HCT116 (cell line): ENCODE data around the gene TRPT1. TPM values are rescaled to one million over a fixed set of nuclear protein-coding genes. Genes with fewer than 3 reads are reported as not detected.

Source experiments
- ATAC-seq: fragments of 200-7000 bp; cut with Tn5 transposase; 2 replicates; pipeline ENCODE4 v1.9.1; 2020; ENCODE audit warnings: mild to moderate bottlenecking, moderate library complexity
- BruUV-seq: library from RNA; stranded (reverse); fragments of 400-500 nt; replicated peaks from 2 replicates; lab custom pipeline; 2021; lab: Mats Ljungman, UMichigan
- CTCF ChIA-PET: fragments of 300-600 bp; sonication (Branson Sonifier 250); formaldehyde crosslinking; loops from one replicate; lab custom pipeline; 2021; ENCODE audit warnings: antibody characterized with exemption; lab: Charles Lee
- POLR2A ChIA-PET: fragments of 300-600, 350-600 bp; sonication (Branson Sonifier 250); formaldehyde crosslinking; loops from one replicate; lab custom pipeline; 2021; ENCODE audit warnings: antibody characterized with exemption; lab: Charles Lee
- RAD21 ChIA-PET, 2 experiments: fragments of 300-600 bp; sonication (Branson Sonifier 250); formaldehyde crosslinking; loops; one replicate each; lab custom pipeline; 2023; ENCODE audit warnings: low total read pairs in 2 of 2; ENCODE audit not compliant: uncharacterized antibody in 2 of 2, unreplicated experiment in 2 of 2, low non-redundant PET in 1 of 2; lab: Charles Lee
- DNase-seq: peaks from one replicate; pipeline ENCODE4 v3.0.0-alpha.2; 2010; ENCODE audit warnings: low read depth, low spot score
- H2AFZ ChIP-seq: fragments of 200-600 bp; shearing (Covaris generic), sonication (generic); 2 replicates; pipeline ENCODE4 v1.6.1; 2017; ENCODE audit warnings: low read depth, mixed run types, mixed read lengths, antibody characterized with exemption, low read length; ENCODE audit not compliant: poor library complexity, severe bottlenecking
- H3K27ac ChIP-seq: 2 replicates; pipeline ENCODE4 v1.5.1; 2012; ENCODE audit warnings: low read depth, low read length
- H3K27me3 ChIP-seq: fragments of 200-600 bp; sonication (generic); 2 replicates; pipeline ENCODE4 v1.6.1; 2016; ENCODE audit warnings: mixed run types, low read length, mixed read lengths; ENCODE audit not compliant: insufficient read depth
- H3K36me3 ChIP-seq, 2 experiments: fragments of 200-500 bp in 1 of 2; fragments of 200-600 bp in 1 of 2; sonication (Bioruptor generic) in 1 of 2; sonication (generic) in 1 of 2; 2 replicates each; pipeline versions ENCODE4 v1.5.1 to v1.6.1; 2014 to 2016; ENCODE audit warnings: low read length in 2 of 2, inconsistent platforms in 1 of 2, mixed read lengths in 1 of 2, mixed run types in 1 of 2; ENCODE audit not compliant: insufficient read depth in 2 of 2, control insufficient read depth in 1 of 2
- H3K4me1 ChIP-seq, 2 experiments: fragments of 200-600 bp in 1 of 2; sonication (generic) in 1 of 2; 2 replicates each; pipeline versions ENCODE4 v1.5.1 to v1.6.1; 2012 to 2017; ENCODE audit warnings: low read length in 2 of 2, inconsistent platforms in 1 of 2, mild to moderate bottlenecking in 1 of 2, mixed read lengths in 1 of 2, mixed run types in 1 of 2, moderate library complexity in 1 of 2; ENCODE audit not compliant: insufficient read depth in 2 of 2, control insufficient read depth in 1 of 2
- H3K4me2 ChIP-seq: fragments of 200-600 bp; sonication (generic); 2 replicates; pipeline ENCODE4 v1.6.1; 2017; ENCODE audit warnings: mixed run types, low read length, mixed read lengths
- H3K4me3 ChIP-seq, 2 experiments: fragments of 200-600 bp in 1 of 2; sonication (generic) in 1 of 2; replicated peaks in 1 of 2; 2 replicates each; pipeline ENCODE4 v1.5.1; 2011 to 2016; ENCODE audit warnings: low read length in 2 of 2, control low read depth in 1 of 2, low read depth in 1 of 2, mild to moderate bottlenecking in 1 of 2, mixed read lengths in 1 of 2, mixed run types in 1 of 2
- H3K79me2 ChIP-seq: fragments of 200-600 bp; sonication (generic); 2 replicates; pipeline ENCODE4 v1.6.1; 2017; ENCODE audit warnings: mild to moderate bottlenecking, mixed run types, low read length, moderate library complexity, mixed read lengths; ENCODE audit not compliant: insufficient read depth
- H3K9ac ChIP-seq: fragments of 200-600 bp; sonication (generic); 2 replicates; pipeline ENCODE4 v1.6.1; 2016; ENCODE audit warnings: low read length, mixed read lengths
- H3K9me2 ChIP-seq: fragments of 200-600 bp; sonication (generic), shearing (Covaris generic); 2 replicates; pipeline ENCODE4 v1.6.1; 2017; ENCODE audit warnings: mixed run types, mild to moderate bottlenecking, moderate library complexity; ENCODE audit not compliant: insufficient read depth
- H3K9me3 ChIP-seq, 2 experiments: fragments of 200-500 bp in 1 of 2; fragments of 200-600 bp in 1 of 2; sonication (Bioruptor generic) in 1 of 2; sonication (generic) in 1 of 2; 2 replicates each; pipeline ENCODE4 v1.6.1; 2014 to 2017; ENCODE audit warnings: low read length in 2 of 2, mixed read lengths in 2 of 2, inconsistent platforms in 1 of 2, low read depth in 1 of 2, mild to moderate bottlenecking in 1 of 2, mixed run types in 1 of 2, moderate library complexity in 1 of 2; ENCODE audit not compliant: control insufficient read depth in 1 of 2, insufficient read depth in 1 of 2
- H4K20me1 ChIP-seq: fragments of 200-600 bp; sonication (generic), shearing (Covaris generic); 2 replicates; pipeline ENCODE4 v1.6.1; 2017; ENCODE audit warnings: mixed run types, mild to moderate bottlenecking, moderate library complexity; ENCODE audit not compliant: insufficient read depth
- CBX3 ChIP-seq: IDR thresholded peaks from 2 replicates; pipeline ENCODE4 v1.6.1; 2012; ENCODE audit warnings: low read depth
- CTCF ChIP-seq, 3 experiments: fragments of 200-600 bp in 1 of 3; sonication (generic) in 1 of 3; IDR thresholded peaks in 2 of 3; conservative IDR thresholded peaks in 1 of 3; 2 replicates each; pipeline ENCODE4 v1.5.1; 2012 to 2017; ENCODE audit warnings: low read depth in 2 of 3, low read length in 2 of 3, antibody characterized with exemption in 1 of 3, borderline replicate concordance in 1 of 3, control low read depth in 1 of 3, mild to moderate bottlenecking in 1 of 3, mixed read lengths in 1 of 3, mixed run types in 1 of 3, moderate library complexity in 1 of 3; ENCODE audit not compliant: insufficient read depth in 1 of 3
- EGR1 ChIP-seq: IDR thresholded peaks from 2 replicates; pipeline ENCODE4 v1.6.1; 2012; ENCODE audit warnings: low read depth
- ELF1 ChIP-seq: IDR thresholded peaks from 2 replicates; pipeline ENCODE4 v1.6.1; 2012; ENCODE audit warnings: low read depth, borderline replicate concordance
- FOSL1 ChIP-seq: IDR thresholded peaks from 2 replicates; pipeline ENCODE4 v1.6.1; 2012; ENCODE audit warnings: low read depth
- JUND ChIP-seq: IDR thresholded peaks from 2 replicates; pipeline ENCODE4 v1.6.1; 2012
- POLR2AphosphoS5 ChIP-seq: IDR thresholded peaks from 2 replicates; pipeline ENCODE4 v1.6.1; 2011; ENCODE audit warnings: mild to moderate bottlenecking, low read depth, low read length, moderate library complexity
- SIN3A ChIP-seq: IDR thresholded peaks from 2 replicates; pipeline ENCODE4 v1.6.1; 2012; ENCODE audit warnings: low read depth
- YY1 ChIP-seq: IDR thresholded peaks from 2 replicates; pipeline ENCODE4 v1.6.1; 2011; ENCODE audit warnings: low read length, low read depth, moderate library complexity, mild to moderate bottlenecking; ENCODE audit not compliant: insufficient replicate concordance; ENCODE audit errors: extremely low read depth
- ZNF274 ChIP-seq: fragments of 200-500 bp; sonication (Bioruptor generic); IDR thresholded peaks from 2 replicates; pipeline ENCODE4 v1.6.1; 2014; ENCODE audit warnings: mild to moderate bottlenecking, low read depth, low read length, inconsistent platforms
- intact Hi-C: fragments of 100-400 bp; cut with micrococcal nuclease; formaldehyde crosslinking; loops from 2 replicates; pipeline ENCODE4 v1.10.0; 2022
- total RNA-seq: library from RNA; stranded (reverse); gene quantifications from one replicate; pipeline ENCODE4 v1.2.1, GENCODE V29; 2021; ENCODE audit not compliant: unreplicated experiment

The TRPT1 gene
- total RNA-seq, 1 experiment from 2014 or later: 43.2 TPM

- POLR2A ChIA-PET: no interaction called here
- CTCF ChIA-PET: no interaction called here
- TF ChIP-seq EGR1 (no peak), SIN3A (no peak), ELF1 (no peak), FOSL1 (no peak), POLR2AphosphoS5 (no peak), CTCF (IDR thresholded peaks at IDR 0.05 in 2 of 3, conservative IDR thresholded peaks at IDR 0.05 in 1 of 3; ENCODE audit: borderline replicate concordance in 1 of 3, insufficient read depth in 1 of 3, low read depth in 2 of 3, low read length in 2 of 3) (no peak), JUND (no peak), YY1 (no peak), CBX3 (no peak), ZNF274 (no peak)
- RAD21 ChIA-PET: no interaction called here
- no peak overlapping the region for H2AFZ ChIP-seq
- no peaks in the 10 kb centered on the region for H4K20me1 ChIP-seq
- no peak overlapping the region for H3K4me3 ChIP-seq
- BruUV-seq: no TSS peak
- no peaks in the 10 kb centered on the region for H3K27me3 ChIP-seq
- intact Hi-C loops: no loop called here
- no peaks in the 10 kb centered on the region for H3K9me2 ChIP-seq
- DNase-seq (no peak), ATAC-seq (no peak)
- H3K79me2 ChIP-seq: no peaks in the 10 kb centered on the region
- no peak overlapping the region for H3K27ac ChIP-seq
- H3K9me3 ChIP-seq: no peaks in the 10 kb centered on the region
- H3K4me1 ChIP-seq: no peaks in the 10 kb centered on the region
- H3K36me3 ChIP-seq: peaks cover 6 to 7% of the 10 kb centered on the region in 2 experiments; a peak in 3 of 4 replicates
- H3K9ac ChIP-seq: no peak overlapping the region
- H3K4me2 ChIP-seq: no peak overlapping the region
Observed at GRCh38 chr11:64211181-64211872, 14.7 kb downstream of the TRPT1 start.
